Coronary artery (tissue), 2 donors: Measurements from ENCODE around the gene MGA.

Experiments used
- DNase-seq: peaks from one replicate; pipeline ENCODE4 v3.0.0-alpha.2; 2017; ENCODE audit warnings: low spot score
- H3K27ac ChIP-seq, 2 donors: fragments of 200-600 bp; sonication (generic); one replicate each; pipeline ENCODE4 v1.5.1; 2016 to 2019
- H3K4me3 ChIP-seq: fragments of 200-600 bp; sonication (generic); 2 replicates; pipeline ENCODE4 v1.5.1; 2016; ENCODE audit warnings: mild to moderate bottlenecking, moderate library complexity
- CTCF ChIP-seq: fragments of 200-600 bp; sonication (generic); IDR thresholded peaks from one replicate; pipeline ENCODE4 v1.5.1; 2019; ENCODE audit warnings: antibody characterized with exemption

MGA gene

GRCh38 chr15:41819455-41820050 lies 159.3 kb downstream of the MGA start:
- TF ChIP-seq CTCF = no peak
- DNase-seq = no peak
- no peak overlapping the region for H3K4me3 ChIP-seq
- no peak overlapping the region for H3K27ac ChIP-seq

- no peak for TF ChIP-seq CTCF
- DNase-seq = no peak
- Histone ChIP-seq H3K27ac (no peak overlapping the region), H3K4me3 (no peak overlapping the region)
Observed at GRCh38 chr15:41820791-41821423, 160.7 kb downstream of the MGA start.

GRCh38 chr15:41821831-41822230 lies 161.6 kb downstream of the MGA start:
- TF ChIP-seq CTCF = no peak
- DNase-seq = no peak
- Histone ChIP-seq H3K4me3 (no peak overlapping the region), H3K27ac (no peak overlapping the region)

GRCh38 chr15:41822471-41822870 lies 162.3 kb downstream of the MGA start:
- DNase-seq = no peak
- H3K4me3 ChIP-seq = no peak overlapping the region
- TF ChIP-seq CTCF = no peak
- H3K27ac ChIP-seq = no peak overlapping the region
